Posterior cingulate gyrus (tissue), 11 donors: Measurements from ENCODE around the gene NUS1.
"Not testable (repeated sequence)": the region's sequence is repeated elsewhere in the genome, so short reads cannot be mapped to it uniquely, and the experiment has no call there.

Experiments
- DNase-seq, 10 donors: peaks; one replicate each; pipeline versions ENCODE4 v3.0.0 to v3.0.0-alpha.2; 2020 to 2021; ENCODE audit warnings: mixed read lengths in 3 of 10
- intact Hi-C: fragments of 100-400 bp; cut with DNase I; formaldehyde crosslinking; loops from one replicate; pipeline ENCODE4 v1.15.1; 2023

NUS1 gene

GRCh38 chr6:117706936-117707509 lies 31.8 kb downstream of the NUS1 start:
- intact Hi-C loops, DNase-seq: not testable (repeated sequence)

GRCh38 chr6:117711369-117711768 lies 36.1 kb downstream of the NUS1 start:
- intact Hi-C loops, result no loop called here
- no peak for DNase-seq

GRCh38 chr6:117718895-117719294 lies 43.6 kb downstream of the NUS1 start:
- no peak for DNase-seq
- intact Hi-C loops, result no loop called here

- intact Hi-C loops, result not testable (repeated sequence)
- peak in 2 of 10 donors; percentile 47 to 66 for DNase-seq
Measured at GRCh38 chr6:117721520-117721919, 46.3 kb downstream of the NUS1 start.

GRCh38 chr6:117728626-117729025 lies 53.4 kb downstream of the NUS1 start:
- DNase-seq, result peak in 1 of 10 donors; percentile 15
- intact Hi-C loops, result no loop called here

DNA sequence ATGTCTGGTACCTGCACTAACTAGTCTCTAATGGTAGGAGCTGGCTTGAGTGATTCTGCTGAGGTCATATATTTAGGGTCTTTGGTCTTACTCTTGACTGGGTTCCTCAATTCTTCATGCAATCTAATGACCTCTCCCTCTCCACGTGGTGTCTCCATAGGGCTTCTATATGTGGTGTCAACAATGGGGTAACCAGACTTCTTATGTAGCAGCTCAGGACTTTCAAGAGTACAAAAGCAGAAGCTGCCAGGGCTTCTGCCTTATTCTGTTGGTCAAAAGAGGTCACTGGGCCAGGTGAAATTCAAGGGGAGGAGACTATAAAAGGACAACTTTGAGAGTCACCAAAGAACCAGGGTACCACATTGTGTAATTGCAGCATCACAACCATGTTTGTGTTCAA lies 54.3 kb downstream of the NUS1 start:
- no peak for DNase-seq

DNA sequence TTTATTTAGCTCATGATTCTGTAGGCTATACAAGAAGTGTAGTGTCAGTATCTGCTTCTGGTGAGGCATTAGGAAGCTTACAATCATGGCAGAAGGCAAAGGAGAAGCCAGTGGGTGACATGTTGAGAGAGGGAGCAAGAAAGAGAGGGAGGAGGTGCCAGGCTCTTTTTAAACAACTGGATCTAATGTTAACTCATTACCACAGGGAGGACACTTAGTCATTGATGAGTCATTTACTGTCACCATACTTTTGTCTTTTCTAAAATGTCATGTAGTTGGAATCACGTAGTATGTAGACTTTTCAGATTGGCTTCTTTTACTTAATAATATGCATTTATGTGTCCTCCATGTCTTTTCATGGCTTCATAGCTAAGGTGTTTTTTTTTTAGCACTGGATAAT lies 58.1 kb downstream of the NUS1 start:
- no peak for DNase-seq
- intact Hi-C loops, result no loop called here

More for the DNA sequence above, 54.3 kb downstream of the NUS1 start:
- intact Hi-C loops, result no loop called here

- DNase-seq, result peak in 2 of 10 donors; percentile 64 to 80
- intact Hi-C loops, result no loop called here
Measured at GRCh38 chr6:117739869-117740268, 64.6 kb downstream of the NUS1 start.

- no peak for DNase-seq
- intact Hi-C loops, result no loop called here
Measured at GRCh38 chr6:117740605-117741004, 65.3 kb downstream of the NUS1 start.

- DNase-seq, result peak in 1 of 10 donors; percentile 73
- intact Hi-C loops, result not testable (repeated sequence)
Measured at GRCh38 chr6:117750675-117751074, 75.4 kb downstream of the NUS1 start.
